H1 (cell line): Measurements from ENCODE around the gene UBP1. TPM values are rescaled to one million over a fixed set of nuclear protein-coding genes. Genes with fewer than 3 reads are reported as not detected.

ENCODE experiments used
- CTCF ChIA-PET: fragments of 300-600 bp; sonication (Branson Sonifier 250); formaldehyde crosslinking; loops from one replicate; lab custom pipeline; 2021; ENCODE audit not compliant: partially characterized antibody; lab: Charles Lee
- POLR2A ChIA-PET: fragments of 300-600 bp; sonication (Branson Sonifier 250); formaldehyde crosslinking; loops from one replicate; lab custom pipeline; 2021; ENCODE audit warnings: inconsistent platforms; ENCODE audit not compliant: partially characterized antibody; lab: Charles Lee
- DNase-seq, 2 experiments: peaks; one replicate each; pipeline versions ENCODE4 v3.0.0 to v3.0.0-alpha.2; 2010 to 2022; ENCODE audit warnings: low spot score in 2 of 2, low read depth in 1 of 2, mixed read lengths in 1 of 2
- FAIRE-seq: peaks from 2 replicates; lab custom pipeline; 2011; peaks lifted over from hg19 to GRCh38; lab: Jason Lieb, UNC
- H2AFZ ChIP-seq: 2 replicates; pipeline ENCODE4 v1.8.1; 2012; ENCODE audit warnings: low read length, inconsistent platforms
- H2AK5ac ChIP-seq: 2 replicates; pipeline ENCODE4 v1.6.1; 2013; ENCODE audit warnings: low read depth, low read length
- H2BK120ac ChIP-seq: replicated peaks from 2 replicates; pipeline ENCODE3; 2013; ENCODE audit warnings: low read depth, low read length, inconsistent platforms
- H2BK12ac ChIP-seq: 2 replicates; pipeline ENCODE4 v1.6.1; 2013; ENCODE audit warnings: low read depth, low read length
- H2BK15ac ChIP-seq: 2 replicates; pipeline ENCODE4 v1.6.1; 2013; ENCODE audit warnings: low read length
- H2BK20ac ChIP-seq: 2 replicates; pipeline ENCODE4 v1.6.1; 2013; ENCODE audit warnings: low read length
- H2BK5ac ChIP-seq: 2 replicates; pipeline ENCODE4 v1.6.1; 2013; ENCODE audit warnings: low read depth, low read length
- H3K14ac ChIP-seq: 2 replicates; pipeline ENCODE4 v1.6.1; 2013; ENCODE audit warnings: inconsistent platforms; ENCODE audit not compliant: insufficient read length
- H3K18ac ChIP-seq: 2 replicates; pipeline ENCODE4 v1.6.1; 2013; ENCODE audit warnings: low read length; ENCODE audit errors: extremely low read depth
- H3K23ac ChIP-seq: 2 replicates; pipeline ENCODE4 v1.6.1; 2013; ENCODE audit warnings: inconsistent platforms; ENCODE audit not compliant: insufficient read length
- H3K23me2 ChIP-seq: 2 replicates; pipeline ENCODE4 v1.6.1; 2013; ENCODE audit warnings: low read depth, low read length
- H3K27ac ChIP-seq: 2 replicates; pipeline ENCODE4 v1.6.1; 2011; ENCODE audit warnings: low read depth, low read length, inconsistent platforms
- H3K27me3 ChIP-seq, 4 experiments: replicated peaks in 1 of 4; 1 replicate in 1 of 4; 2 replicates in 3 of 4; pipeline versions ENCODE4 v1.6.1 to v1.8.1; 2011 to 2013; ENCODE audit warnings: low read length in 3 of 4, mild to moderate bottlenecking in 3 of 4, inconsistent platforms in 2 of 4, mixed read lengths in 2 of 4, moderate library complexity in 1 of 4; ENCODE audit not compliant: control insufficient read depth in 3 of 4, insufficient read depth in 3 of 4; ENCODE audit errors: extremely low read depth in 1 of 4
- H3K36me3 ChIP-seq, 4 experiments: 2 replicates each; pipeline versions ENCODE4 v1.6.1 to v1.8.1; 2011 to 2013; ENCODE audit warnings: mild to moderate bottlenecking in 4 of 4, low read length in 3 of 4, moderate library complexity in 2 of 4, control low read depth in 1 of 4, inconsistent platforms in 1 of 4; ENCODE audit not compliant: insufficient read depth in 4 of 4, control insufficient read depth in 2 of 4
- H3K4ac ChIP-seq: replicated peaks from 2 replicates; pipeline ENCODE3; 2013; ENCODE audit warnings: low read length, low read depth, mixed read lengths, inconsistent platforms; ENCODE audit not compliant: insufficient read length
- H3K4me1 ChIP-seq, 4 experiments: replicated peaks in 1 of 4; 1 replicate in 1 of 4; 2 replicates in 3 of 4; pipeline versions ENCODE4 v1.6.1 to v1.8.1; 2011 to 2013; ENCODE audit warnings: low read length in 3 of 4, inconsistent platforms in 2 of 4, mixed read lengths in 1 of 4; ENCODE audit not compliant: insufficient read depth in 4 of 4, control insufficient read depth in 3 of 4
- H3K4me2 ChIP-seq, 2 experiments: 2 replicates each; pipeline versions ENCODE4 v1.6.1 to v1.8.1; 2011 to 2013; ENCODE audit warnings: low read depth in 2 of 2, low read length in 2 of 2, control low read depth in 1 of 2, inconsistent platforms in 1 of 2, mild to moderate bottlenecking in 1 of 2; ENCODE audit not compliant: insufficient read depth in 1 of 2
- H3K4me3 ChIP-seq, 4 experiments: fragments of 200-600, 300-600 bp in 1 of 4; sonication (generic), shearing (Covaris generic), sonication (Bioruptor Twin) in 1 of 4; 2 replicates each; pipeline versions ENCODE4 v1.5.1 to v1.8.1; 2011 to 2016; ENCODE audit warnings: low read length in 4 of 4, low read depth in 3 of 4, control low read depth in 2 of 4, inconsistent platforms in 2 of 4, mild to moderate bottlenecking in 2 of 4, mixed read lengths in 1 of 4, moderate library complexity in 1 of 4; ENCODE audit not compliant: insufficient read depth in 2 of 4; ENCODE audit errors: extremely low read depth in 1 of 4
- H3K56ac ChIP-seq: replicated peaks from 2 replicates; pipeline ENCODE3; 2013; ENCODE audit warnings: low read depth, mild to moderate bottlenecking, mixed read lengths, low read length, inconsistent platforms; ENCODE audit not compliant: insufficient read length
- H3K79me1 ChIP-seq: 2 replicates; pipeline ENCODE4 v1.6.1; 2013; ENCODE audit warnings: low read depth, low read length, control low read depth
- H3K79me2 ChIP-seq, 2 experiments: 2 replicates each; pipeline versions ENCODE4 v1.6.1 to v1.8.1; 2012 to 2013; ENCODE audit warnings: low read length in 2 of 2, mild to moderate bottlenecking in 2 of 2, inconsistent platforms in 1 of 2; ENCODE audit not compliant: insufficient read depth in 2 of 2, control insufficient read depth in 1 of 2
- H3K9ac ChIP-seq, 4 experiments: replicated peaks in 1 of 4; 1 replicate in 1 of 4; 2 replicates in 3 of 4; pipeline versions ENCODE4 v1.6.1 to v1.8.1; 2011 to 2013; ENCODE audit warnings: low read depth in 3 of 4, low read length in 3 of 4, control low read depth in 2 of 4, mild to moderate bottlenecking in 2 of 4, moderate library complexity in 2 of 4, inconsistent platforms in 1 of 4; ENCODE audit errors: extremely low read depth in 1 of 4
- H3K9me3 ChIP-seq, 2 experiments: 2 replicates each; pipeline versions ENCODE4 v1.6.1 to v1.8.1; 2012 to 2013; ENCODE audit warnings: mild to moderate bottlenecking in 2 of 2, moderate library complexity in 2 of 2, control low read depth in 1 of 2, inconsistent platforms in 1 of 2, low read depth in 1 of 2, low read length in 1 of 2, mixed read lengths in 1 of 2; ENCODE audit not compliant: insufficient read depth in 2 of 2
- H4K20me1 ChIP-seq, 2 experiments: replicated peaks in 1 of 2; 2 replicates each; pipeline versions ENCODE3 to v1.8.1; 2011 to 2013; ENCODE audit warnings: inconsistent platforms in 2 of 2, low read length in 2 of 2, mild to moderate bottlenecking in 1 of 2; ENCODE audit not compliant: insufficient read depth in 2 of 2, control insufficient read depth in 1 of 2
- H4K5ac ChIP-seq: 2 replicates; pipeline ENCODE4 v1.6.1; 2013; ENCODE audit warnings: low read length, low read depth, mixed read lengths, inconsistent platforms; ENCODE audit not compliant: insufficient read length
- H4K8ac ChIP-seq: 2 replicates; pipeline ENCODE4 v1.8.0; 2013; ENCODE audit warnings: mild to moderate bottlenecking, moderate library complexity, low read length, inconsistent platforms; ENCODE audit not compliant: insufficient read depth; ENCODE audit errors: extremely low read depth
- H4K91ac ChIP-seq: replicated peaks from 2 replicates; pipeline ENCODE3; 2013; ENCODE audit warnings: low read length, mixed read lengths, inconsistent platforms; ENCODE audit not compliant: insufficient read length
- POLR2AphosphoS5 ChIP-seq: IDR thresholded peaks from 2 replicates; pipeline ENCODE4 v1.6.1; 2011; ENCODE audit warnings: low read depth, low read length
- POU5F1 ChIP-seq: IDR thresholded peaks from 2 replicates; pipeline ENCODE4 v1.6.1; 2011; ENCODE audit warnings: low read depth, mild to moderate bottlenecking, low read length, moderate library complexity
- WGBS, 2 experiments: shearing (Covaris generic) in 1 of 2; methylation state at CpG; one replicate each; pipeline versions ENCODE4 v1.1.6 to v1.1.7; 2013 to 2015; ENCODE audit warnings: low lambda C conversion rate in 2 of 2, mixed read lengths in 2 of 2, inconsistent platforms in 1 of 2, low coverage in 1 of 2, missing lambda C conversion rate in 1 of 2; ENCODE audit not compliant: insufficient replicate concordance in 2 of 2, insufficient coverage in 1 of 2, insufficient read length in 1 of 2; ENCODE audit errors: extremely low coverage in 1 of 2, missing lambda C conversion rate in 1 of 2; 5-methylcytosine and 5-hydroxymethylcytosine counted together
- polyA plus RNA-seq, 7 experiments: library from polyadenylated mRNA; depleted of rRNA in 3 of 7; stranded (reverse) in 5 of 7; unstranded in 2 of 7; fragments of >200 nt in 5 of 7; fragments of 200-250 nt in 2 of 7; gene quantifications; 1 replicate in 5 of 7; 2 replicates in 1 of 7; 4 replicates in 1 of 7; pipeline versions ENCODE4 v1.2.1 to v1.2.3, GENCODE V29; 2011 to 2013; ENCODE audit warnings: missing spikeins in 2 of 7, mixed read lengths in 2 of 7
- total RNA-seq: library from RNA; stranded (reverse); fragmentation: NEBNext Ultra II Directional; extraction: Animal tissue kit (Norgen Biotek cat#: 25700); gene quantifications from 2 replicates; pipeline ENCODE4 v1.2.1, GENCODE V29; 2021

Gene UBP1
- total and polyA plus RNA-seq, 2 of the 8 experiments (the other 6 are each of a cell fraction or from before 2014, with no cell fraction given): 47.3 to 71.9 TPM

DNA sequence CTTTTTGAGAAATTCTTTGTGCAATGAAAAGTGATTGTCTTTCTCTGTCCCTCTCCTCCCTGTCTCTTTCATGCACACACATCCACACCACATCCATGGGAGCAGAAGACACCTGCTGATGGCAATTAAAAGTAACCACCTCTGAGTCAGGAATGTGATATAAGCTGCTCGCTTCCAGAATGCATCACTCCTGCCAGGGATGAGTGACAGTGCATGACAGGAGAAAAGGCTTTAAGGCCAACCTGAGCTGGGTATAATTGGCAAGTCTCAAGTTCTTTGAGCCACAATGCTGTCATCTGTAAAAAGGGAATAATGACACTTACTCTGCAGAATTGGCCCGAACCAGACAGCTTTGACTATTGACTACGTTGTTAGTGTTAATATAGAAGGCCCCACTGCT, 59.6 kb downstream of the UBP1 start:
- WGBS, 2 experiments: 94% methylated on average over 3 of the region's 3 CpGs; no CpG with 5 or more reads in 1 of the 2 experiments
- no peak overlapping the region for H3K14ac ChIP-seq
- no peak overlapping the region for H2AK5ac ChIP-seq
- H3K23me2 ChIP-seq: no peaks in the 10 kb centered on the region
- H3K79me1 ChIP-seq: no peaks in the 10 kb centered on the region; the same call in 1 of the 2 replicates
- no peaks in the 10 kb centered on the region for H3K27me3 ChIP-seq
- no peak for DNase-seq
- H3K4me2 ChIP-seq: no peak overlapping the region
- H2BK15ac ChIP-seq: no peak overlapping the region
- no peak overlapping the region for H3K4me3 ChIP-seq
- H4K20me1 ChIP-seq: peaks cover 0 to 1% of the 10 kb centered on the region in 2 experiments
- no peak overlapping the region for H2BK20ac ChIP-seq
- no peak overlapping the region for H2BK120ac ChIP-seq
- no peak overlapping the region for H4K91ac ChIP-seq
- ChIA-PET CTCF (interaction anchor here (1.0 kb wide), 1 partner anchor 14 kb away, joined by 3 read pairs; no protein-coding TSS in a partner anchor), POLR2A (no interaction called here)
- no peak overlapping the region for H2AFZ ChIP-seq
- H4K5ac ChIP-seq: no peak overlapping the region
- TF ChIP-seq POU5F1: no peak
- TF ChIP-seq POLR2AphosphoS5: 0 out of 2 replicates have a peak, but pooled peaks have one; percentile 20
- H3K4me1 ChIP-seq: peaks cover 0 to 6% (median 0%) of the 10 kb centered on the region in 4 experiments; a peak in 2 of 7 replicates
- H3K56ac ChIP-seq: no peak overlapping the region
- H3K9me3 ChIP-seq: no peaks in the 10 kb centered on the region
- H2BK5ac ChIP-seq: no peak overlapping the region
- H3K23ac ChIP-seq: no peak overlapping the region
- H3K9ac ChIP-seq: no peak overlapping the region
- no peak overlapping the region for H3K18ac ChIP-seq
- no peak overlapping the region for H3K4ac ChIP-seq
- H3K36me3 ChIP-seq: peaks cover 0 to 6% (median 1%) of the 10 kb centered on the region in 4 experiments; a peak in 2 of 8 replicates
- FAIRE-seq: no peak
- H3K27ac ChIP-seq: no peak overlapping the region
- H3K79me2 ChIP-seq: no peaks in the 10 kb centered on the region
- H2BK12ac ChIP-seq: no peak overlapping the region
- H4K8ac ChIP-seq: no peak overlapping the region
